ENCODE measurements around the gene RAP1A.
"Not testable (repeated sequence)": the region's sequence is repeated elsewhere in the genome, so short reads cannot be mapped to it uniquely, and the experiment has no call there.

Gene RAP1A

DNA sequence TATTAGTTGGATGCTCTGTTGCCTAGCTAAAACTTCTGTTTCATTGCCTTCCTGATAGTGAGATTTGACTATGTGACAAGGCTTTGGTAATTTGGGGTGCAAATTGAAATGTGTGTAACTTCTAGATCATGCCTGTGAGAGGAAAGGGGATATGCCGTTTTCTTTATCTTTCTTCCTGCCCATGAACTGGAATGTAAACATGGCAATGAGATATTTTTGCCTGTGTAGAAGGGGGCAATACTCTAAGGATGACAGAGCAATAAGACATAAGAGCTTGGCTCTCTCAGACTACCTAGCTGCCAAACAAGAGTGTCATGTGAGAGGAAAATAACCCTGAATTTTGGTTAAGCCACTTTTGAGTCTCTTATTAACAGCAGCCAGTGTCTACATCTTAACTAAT lies 49.7 kb downstream of the RAP1A start:
- no peak for DNase-seq

DNA sequence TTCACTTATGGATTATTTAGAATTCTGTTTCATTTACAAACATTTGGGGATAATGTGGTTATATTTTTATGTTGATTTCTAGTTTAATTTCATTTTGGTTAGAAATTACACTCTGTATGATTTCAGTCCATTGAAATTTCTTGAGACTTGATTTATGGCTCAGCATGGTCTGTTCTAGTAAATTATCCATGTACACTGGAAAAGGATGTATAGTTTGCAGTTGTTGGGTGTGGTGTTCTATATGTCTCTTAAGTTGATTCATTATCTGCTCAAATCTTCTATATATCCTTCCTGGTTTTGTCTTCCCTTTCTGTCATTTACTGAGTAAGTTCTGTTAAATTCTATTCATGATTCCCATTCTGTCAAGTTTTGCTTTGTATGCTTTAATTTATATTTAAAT lies 52.3 kb downstream of the RAP1A start:
- DNase-seq, result no peak

DNA sequence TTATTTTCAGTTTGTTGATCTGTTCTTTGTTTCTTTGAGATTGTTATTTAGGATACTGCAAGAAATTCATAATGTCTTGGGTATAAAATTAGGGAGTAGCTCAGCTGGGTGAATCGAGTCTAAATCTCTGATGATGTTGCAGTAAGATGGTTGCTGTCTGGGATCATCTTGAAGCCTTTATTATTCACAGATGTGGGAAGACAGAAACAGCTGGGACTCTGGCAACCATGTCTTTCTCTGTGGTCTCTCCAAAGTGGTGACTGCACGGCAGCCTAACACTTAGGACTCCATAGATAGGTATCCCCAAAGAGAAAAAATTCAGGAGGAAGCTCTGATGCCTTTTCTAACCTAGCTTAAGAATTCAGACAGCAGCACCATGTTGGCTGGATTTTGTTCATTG lies 52.7 kb downstream of the RAP1A start:
- no peak for DNase-seq

DNA sequence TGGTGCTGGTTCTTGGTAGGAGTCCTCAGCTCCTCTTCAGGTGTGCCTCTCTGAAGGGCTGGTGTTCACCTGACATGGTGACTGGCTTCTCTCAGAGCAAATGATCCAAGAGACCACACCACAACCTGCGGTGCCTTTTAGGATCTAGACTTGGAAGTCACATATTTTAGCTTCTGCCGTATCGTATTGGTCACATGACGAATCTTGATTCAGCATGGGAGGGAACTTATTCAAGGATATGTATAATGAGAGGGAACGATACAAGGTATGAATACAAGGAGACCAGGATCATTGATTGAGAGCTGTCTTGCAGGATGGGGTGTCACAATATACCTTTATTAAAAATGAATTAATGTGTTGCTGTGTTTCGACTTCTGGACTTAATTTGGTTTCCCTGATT lies 58.0 kb downstream of the RAP1A start:
- DNase-seq, result no peak

DNA sequence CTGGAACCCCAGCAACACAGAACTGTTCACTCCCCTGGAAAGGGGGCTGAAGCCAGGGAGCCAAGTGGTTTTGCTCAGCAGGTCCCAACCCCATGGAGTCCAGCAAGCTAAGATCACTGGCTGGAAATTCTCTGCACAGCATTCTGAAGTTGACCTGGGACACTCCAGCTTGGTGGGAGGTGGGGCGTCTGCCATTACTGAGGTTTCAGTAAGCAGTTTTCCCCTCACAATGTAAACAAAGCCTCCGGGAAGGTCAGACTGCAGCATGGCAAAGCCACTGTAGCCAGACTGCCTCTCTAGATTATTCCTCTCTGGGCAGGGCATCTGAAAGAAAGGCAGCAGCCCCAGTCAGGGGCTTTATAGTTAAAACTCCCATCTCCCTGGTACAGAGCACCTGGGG lies 60.0 kb downstream of the RAP1A start:
- DNase-seq, result no peak

DNA sequence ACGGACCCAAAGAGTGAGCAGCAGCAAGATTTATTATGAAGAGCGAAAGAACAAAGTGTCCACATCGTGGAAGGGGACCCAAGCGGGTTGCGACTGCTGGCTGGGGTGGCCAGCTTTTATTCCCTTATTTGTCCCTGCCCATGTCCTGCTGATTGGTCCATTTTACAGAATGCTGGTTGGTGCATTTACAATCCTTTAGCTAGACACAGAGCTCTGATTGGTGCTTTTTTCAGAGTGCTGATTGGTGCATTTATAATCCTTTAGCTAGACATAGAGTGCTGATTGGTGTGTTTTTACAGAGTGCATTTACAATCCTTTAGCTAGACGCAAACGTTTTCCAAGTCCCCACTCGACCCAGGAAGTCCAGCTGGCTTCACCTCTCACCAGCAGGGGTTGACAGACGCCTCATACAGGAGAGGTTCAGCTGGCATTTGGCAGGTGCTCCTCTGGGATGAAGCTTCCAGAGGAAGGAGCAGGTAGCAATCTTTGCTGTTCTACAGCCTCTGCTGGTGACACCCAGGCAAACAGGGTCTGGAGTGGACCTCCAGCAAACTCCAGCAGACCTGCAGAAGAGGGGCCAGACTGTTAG lies 60.7 kb downstream of the RAP1A start:
- not testable (repeated sequence) for DNase-seq

DNA sequence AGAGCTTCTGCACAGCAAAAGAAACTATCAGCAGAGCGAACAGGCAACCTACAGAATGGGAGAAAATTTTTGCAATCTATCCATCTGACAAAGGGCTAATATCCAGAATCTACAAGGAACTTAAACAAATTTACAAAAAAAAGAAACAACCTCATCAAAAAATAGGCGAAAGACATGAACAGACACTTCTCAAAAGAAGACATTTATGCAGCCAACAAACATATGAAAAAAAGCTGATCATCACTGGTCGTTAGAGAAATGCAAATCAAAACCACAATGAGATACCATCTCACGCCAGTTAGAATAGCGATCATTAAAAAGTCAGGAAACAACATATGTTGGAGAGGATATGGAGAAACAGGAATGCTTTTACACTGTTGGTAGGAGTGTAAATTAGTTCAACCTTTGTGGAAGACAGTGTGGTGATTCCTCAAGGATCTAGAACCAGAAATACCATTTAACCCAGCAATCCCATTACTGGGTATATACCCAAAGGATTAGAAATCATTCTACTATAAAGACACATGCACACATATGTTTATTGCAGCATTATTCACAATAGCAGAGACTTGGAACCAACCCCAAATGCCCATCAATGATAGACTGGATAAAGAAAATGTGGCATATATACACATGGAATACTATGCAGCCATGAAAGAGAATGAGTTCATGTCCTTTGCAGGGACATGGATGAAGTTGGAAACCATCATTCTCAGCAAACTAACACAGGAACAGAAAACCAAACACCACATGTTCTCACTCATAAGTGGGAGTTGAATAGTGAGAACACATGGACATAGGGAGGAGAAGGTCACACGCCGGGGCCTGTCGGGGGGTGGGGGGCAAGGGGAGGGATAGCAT lies 65.9 kb downstream of the RAP1A start:
- not testable (repeated sequence) for DNase-seq

DNA sequence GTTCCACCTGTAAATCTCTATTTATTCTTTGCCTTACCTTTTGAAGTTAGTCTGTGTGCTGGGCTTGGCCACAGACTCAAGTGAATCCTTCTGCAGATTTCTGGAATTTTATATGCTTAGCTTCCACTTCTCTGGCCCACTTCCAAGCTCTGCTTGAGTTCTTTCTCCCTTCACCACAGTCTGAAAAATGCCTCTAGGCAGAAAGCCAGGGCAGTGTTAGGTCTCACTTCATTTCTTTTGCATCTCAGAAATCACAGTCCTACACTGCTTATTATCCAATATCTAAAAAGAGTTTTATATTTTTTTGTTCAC lies 70.7 kb downstream of the RAP1A start:
- DNase-seq, result peak; percentile 7

DNA sequence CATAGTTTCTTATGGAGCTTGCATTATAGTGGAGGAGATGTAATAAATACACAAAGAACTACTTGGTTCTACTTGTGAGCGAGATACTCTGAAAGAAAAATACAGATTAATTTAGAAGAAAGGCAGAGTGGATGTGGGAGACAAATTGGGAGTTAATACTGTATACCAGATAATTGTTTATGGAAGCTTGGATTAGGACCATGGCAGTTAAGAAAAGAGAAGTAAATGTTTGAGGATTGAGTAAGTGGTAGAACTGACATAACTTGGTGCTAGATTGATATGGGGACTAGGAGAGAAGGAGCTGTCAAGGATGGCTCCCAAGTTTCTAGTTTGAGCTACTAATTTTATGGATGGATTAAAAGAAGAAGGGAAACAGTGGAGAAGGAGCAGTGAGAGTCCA lies 72.3 kb downstream of the RAP1A start:
- no peak for DNase-seq

DNA sequence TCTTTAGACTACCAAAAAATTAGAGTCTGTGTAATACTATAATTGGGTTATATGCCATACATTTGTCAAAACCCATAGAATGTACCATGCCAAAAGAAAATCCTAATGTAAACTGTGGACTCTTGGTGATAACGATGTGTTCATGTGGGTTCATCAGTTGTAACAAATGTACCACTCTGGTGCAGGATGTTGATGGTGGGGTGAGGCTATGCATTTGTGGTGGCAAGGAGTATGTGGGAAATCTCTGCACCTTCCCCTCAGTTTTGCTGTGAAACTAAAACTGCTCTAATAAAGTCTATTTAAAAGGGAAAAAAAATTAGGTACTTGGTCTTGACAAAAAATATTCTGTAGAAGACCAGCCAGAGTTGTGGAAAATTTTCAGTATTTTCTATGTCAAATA lies 76.2 kb downstream of the RAP1A start:
- no peak for DNase-seq

DNA sequence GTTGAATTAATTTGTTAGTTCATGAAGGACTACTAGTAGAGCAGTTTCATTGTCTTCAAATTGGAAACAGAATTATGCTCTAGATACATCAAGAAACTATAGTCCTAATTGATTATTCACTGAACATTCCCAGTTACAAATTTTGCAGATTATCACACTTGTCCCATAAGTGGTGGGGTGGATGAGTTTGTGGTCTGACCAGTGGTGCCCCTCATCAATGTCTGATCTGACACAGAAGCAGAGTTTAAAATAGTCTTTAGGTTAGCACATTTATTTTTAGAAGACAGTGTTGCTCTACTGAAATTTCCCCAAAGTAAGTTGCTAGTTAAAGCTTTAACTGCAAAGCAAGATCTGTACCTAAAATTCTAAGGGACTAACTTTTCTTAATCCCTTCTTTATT lies 76.7 kb downstream of the RAP1A start:
- no peak for DNase-seq

DNA sequence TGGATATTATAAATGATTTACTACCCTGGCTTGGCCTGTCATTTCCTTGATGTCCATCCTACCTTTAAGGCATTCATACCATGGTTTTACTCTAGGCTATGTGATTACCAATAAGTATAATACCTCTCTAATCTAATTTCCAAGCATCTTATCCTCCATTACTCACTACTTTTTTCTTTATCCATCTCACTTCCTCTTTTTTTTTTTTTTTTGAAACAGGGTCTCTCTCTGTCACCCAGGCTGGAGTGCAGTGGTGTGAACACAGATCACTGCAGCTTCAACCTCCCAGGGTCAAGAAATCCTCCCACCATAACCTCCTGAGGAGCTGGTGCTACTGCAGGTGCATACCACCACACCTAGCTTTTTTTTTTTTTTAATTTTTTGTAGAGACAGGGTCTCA lies 79.7 kb downstream of the RAP1A start:
- no peak for DNase-seq

DNA sequence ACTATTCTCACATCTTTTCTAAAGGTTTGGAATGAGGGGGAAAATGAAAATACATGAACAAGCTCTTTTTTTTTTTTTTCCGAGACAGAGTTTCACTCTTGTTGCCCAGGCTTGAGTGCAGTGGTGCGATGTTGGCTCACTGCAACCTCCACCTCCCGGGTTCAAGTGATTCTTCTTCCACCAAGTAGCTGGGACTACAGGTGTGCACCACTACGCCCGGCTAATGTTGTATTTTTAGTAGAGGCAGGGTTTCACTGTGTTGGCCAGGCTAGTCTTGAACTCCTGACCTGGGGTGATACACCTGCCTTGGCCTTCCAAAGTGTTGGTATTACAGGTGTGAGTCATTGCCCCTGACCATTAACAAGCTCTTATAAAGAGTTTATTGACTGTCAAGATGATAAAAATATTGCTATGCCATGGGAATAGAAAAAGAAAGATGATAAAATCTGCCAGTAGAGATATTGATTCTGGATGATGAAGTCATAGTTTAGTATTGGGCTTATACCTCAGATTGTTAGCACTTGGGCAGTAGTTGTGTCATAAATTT lies 83.0 kb downstream of the RAP1A start:
- no peak for DNase-seq

DNA sequence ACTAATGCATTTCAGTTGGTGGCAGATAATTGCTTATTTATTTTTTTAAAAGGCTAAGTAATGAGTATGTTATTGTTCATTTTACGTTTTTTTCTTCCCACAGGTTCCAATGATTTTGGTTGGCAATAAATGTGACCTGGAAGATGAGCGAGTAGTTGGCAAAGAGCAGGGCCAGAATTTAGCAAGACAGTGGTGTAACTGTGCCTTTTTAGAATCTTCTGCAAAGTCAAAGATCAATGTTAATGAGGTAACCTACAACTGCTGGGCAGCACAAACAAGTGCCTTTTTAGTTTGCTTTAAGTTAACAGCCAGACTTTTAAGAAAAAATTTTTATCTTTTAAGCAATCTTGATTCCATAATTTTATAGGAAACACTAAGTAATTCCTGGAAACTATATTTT lies 84.7 kb downstream of the RAP1A start:
- no peak for DNase-seq

DNA sequence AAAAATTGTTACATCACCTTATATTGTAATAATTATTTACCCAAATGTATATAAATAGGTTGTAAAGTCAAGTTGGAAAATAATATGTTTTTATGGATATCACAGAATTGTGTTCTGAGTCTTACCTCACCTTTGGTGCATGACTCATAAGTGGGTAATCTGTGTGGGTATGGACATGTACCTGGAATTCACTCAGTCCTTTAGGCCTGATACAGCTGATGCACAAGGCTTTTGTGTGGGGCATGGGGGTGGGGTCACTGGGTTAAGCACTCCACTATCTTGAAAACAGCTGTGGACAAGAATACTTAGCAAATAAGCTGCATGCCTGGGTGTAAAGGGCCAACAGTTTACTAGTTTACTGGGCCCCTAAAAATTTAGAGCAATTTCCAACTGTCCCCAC lies 85.2 kb downstream of the RAP1A start:
- peak; percentile 31 for DNase-seq

DNA sequence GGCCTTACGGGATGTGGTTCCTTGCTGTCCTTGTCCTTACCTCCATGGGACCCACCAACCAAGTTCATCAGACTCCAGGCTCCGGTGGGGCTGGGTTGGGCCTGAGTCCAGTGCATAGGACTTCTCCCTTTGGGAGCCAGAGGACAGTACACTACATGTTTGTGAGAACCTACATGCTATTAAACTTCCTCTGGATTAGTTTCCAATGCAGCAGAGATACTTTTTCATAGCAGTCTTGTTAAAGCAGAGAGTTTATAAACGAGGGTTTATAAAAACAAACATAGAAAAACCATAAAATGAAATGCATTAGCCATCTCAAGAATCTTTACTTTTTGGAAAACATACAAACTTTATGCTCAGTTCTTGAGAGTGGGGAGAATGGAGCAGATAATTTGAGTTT lies 86.3 kb downstream of the RAP1A start:
- DNase-seq, result no peak

DNA sequence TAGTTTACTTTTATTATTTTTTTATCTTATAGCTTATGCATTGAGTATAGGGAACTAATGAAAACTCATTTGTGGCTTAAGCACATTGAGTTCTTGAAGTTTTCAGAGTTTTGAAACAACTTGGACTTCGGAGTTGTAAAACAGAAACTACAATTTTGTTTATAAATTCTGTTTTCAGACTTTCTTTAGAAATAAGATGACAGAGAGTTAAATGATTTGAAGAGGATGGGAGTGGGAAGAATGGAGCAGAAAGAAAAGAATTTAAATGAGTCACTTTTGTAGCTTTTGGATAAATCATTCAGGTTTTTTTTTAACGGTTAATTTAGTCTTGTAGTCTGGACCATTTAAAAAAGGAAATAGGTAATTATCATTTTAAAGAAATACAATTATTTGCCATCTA lies 87.3 kb downstream of the RAP1A start:
- DNase-seq, result no peak

DNA sequence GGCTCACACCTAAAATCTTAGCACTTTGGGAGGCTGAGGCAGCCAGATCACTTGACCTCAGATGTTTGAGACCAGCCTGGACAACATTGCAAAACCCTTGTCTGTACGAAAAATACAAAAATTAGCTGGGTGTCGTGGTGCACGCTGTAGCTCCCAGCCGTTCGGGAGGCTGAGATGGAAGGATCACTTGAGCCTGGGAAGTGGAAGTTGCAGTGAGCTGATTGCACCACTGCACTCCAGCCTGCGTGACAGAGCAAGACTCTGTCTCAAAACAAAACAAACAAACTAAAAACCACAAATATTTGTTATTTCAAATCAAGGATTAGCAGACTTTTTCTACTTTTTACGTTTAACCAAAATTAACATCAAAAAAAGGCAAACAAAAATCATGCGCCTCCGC lies 88.3 kb downstream of the RAP1A start:
- no peak for DNase-seq

DNA sequence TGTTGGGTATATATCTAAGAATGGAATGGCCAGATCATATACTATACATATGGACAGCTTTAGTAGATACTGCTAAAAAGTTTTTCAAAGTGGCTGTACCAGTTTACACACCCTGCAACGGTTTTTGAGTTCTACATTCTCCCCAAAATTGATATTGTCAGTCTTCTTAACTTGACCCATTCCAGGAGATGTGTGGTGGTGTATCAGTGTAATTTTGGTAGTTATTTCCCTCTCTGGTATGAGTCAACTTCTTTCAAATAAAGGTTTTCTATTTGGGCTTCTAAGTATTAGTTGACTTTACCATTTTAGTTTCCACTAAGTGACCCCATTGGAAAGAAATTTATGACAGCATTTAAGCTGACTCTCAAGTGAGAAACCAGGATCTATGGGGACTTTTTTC lies 90.4 kb downstream of the RAP1A start:
- no peak for DNase-seq

DNA sequence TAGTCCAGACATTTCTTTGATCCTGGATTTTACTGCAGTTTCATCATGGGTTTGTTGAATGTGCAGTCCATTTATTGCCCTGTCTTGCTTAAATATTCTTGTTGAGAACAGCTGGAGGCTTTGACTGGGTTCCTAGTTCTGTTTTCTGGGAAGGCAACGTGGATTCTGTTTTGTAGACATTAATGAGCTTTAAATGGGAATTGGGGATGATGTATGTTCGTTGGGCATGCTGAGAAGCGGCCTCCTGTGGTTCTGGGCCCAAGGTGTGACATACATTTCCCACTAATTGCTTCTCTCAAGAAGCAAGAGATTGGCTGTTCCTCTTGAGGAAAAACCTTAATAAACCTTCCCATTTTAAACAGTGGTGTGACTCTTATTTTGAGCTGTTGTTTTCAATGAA lies 96.7 kb downstream of the RAP1A start:
- DNase-seq, result no peak

DNA sequence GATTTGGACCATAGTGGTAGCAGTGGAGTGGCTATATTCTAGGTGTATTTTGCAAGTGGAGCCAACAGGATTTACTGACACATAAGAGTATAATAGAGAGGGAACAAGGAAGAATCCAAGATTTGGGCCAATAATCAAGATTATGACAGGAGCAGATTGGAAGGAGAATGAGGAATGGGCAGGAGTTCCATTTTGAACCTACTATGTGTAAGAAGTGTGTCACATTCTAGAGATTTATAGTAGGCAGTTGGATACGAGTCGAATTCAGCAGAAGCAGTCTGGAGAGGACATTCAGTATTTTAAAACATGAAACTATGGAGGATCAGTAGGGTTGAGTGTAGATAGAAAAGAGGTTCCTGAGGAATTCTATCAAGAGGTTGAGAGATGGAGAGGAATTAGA lies 97.9 kb downstream of the RAP1A start:
- DNase-seq, result no peak

DNA sequence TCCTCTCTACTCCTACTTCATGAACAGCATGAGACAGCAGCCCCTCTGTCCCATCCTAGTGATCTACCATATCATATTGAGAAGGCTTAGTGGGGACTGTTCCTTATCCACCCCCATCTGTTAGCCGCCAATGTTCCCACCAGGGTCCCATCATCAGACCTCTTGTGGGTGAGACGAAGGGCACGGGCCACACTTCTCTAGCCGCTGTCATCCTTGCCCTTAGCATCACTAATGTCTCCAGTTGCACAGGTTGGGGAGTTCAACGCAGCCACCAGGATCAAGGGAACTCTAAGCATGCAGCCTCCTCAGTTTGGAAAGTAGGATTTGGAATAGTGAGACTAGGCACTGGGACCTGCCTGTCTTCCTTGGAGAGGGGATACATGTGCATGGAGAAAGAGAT lies 99.5 kb downstream of the RAP1A start:
- DNase-seq, result no peak

DNA sequence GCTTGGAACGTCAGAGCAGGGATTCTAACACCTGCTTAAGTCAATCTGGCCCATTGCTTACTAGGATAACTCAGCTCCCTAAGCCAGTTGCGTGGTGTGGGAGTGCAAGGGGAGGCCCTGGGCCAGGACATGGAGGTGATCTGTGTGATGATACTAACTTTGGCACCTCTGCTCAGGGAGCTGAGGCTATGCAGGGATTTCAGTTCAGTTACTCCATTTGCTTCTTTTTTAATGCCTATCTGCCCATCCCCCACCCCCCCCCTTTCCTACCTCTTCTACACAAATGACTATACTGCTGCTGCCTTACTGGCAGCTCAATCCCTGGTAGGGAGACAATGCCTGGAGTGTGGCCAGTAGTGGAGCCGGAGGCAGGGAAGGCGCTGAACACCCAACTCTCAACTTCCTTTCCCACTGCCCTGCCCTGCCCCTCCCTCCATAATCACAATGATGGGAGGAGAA lies 100.1 kb downstream of the RAP1A start:
- DNase-seq, result no peak

DNA sequence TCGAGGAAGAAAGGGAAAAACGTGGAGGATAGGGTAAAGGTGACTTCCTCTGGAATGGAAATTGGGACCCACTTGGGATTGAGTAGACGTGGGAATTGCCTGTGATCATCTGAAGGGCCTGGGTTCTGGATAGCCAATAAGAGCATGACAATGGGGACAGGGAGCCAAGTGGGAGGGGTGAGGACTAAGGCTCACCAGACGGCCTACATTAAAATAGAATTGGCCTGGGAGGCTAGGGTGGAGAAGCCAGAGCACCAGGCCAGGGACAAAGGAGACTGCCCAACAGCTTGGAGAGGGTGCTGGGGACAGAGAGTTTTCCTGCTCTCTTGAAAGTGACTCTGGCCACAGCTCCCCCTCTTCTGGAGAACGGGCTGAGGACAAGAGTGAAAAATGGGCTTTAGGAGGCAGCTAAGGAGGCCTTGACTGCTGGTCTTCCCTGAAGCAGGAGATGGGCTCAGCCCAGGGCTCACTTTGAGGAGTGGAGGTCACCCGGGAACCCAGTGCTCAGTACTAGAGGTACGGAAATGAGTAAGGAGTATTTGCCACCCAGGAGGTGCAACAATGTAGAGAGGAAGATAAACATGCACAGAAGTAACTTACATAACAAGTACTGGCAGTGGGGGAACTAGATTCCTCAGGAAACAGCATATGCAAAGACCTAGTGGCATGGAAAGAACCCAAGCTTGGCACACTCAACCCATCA lies 100.8 kb downstream of the RAP1A start:
- no peak for DNase-seq

Data from DMS53 (cell line).